H1 (cell line): Measurements from ENCODE around the gene PCBP2. TPM values are rescaled to one million over a fixed set of nuclear protein-coding genes. Genes with fewer than 3 reads are reported as not detected.

Source experiments
- CTCF ChIA-PET: fragments of 300-600 bp; sonication (Branson Sonifier 250); formaldehyde crosslinking; loops from one replicate; lab custom pipeline; 2021; ENCODE audit not compliant: partially characterized antibody; lab: Charles Lee
- POLR2A ChIA-PET: fragments of 300-600 bp; sonication (Branson Sonifier 250); formaldehyde crosslinking; loops from one replicate; lab custom pipeline; 2021; ENCODE audit warnings: inconsistent platforms; ENCODE audit not compliant: partially characterized antibody; lab: Charles Lee
- DNase-seq, 2 experiments: peaks; one replicate each; pipeline versions ENCODE4 v3.0.0 to v3.0.0-alpha.2; 2010 to 2022; ENCODE audit warnings: low spot score in 2 of 2, low read depth in 1 of 2, mixed read lengths in 1 of 2
- FAIRE-seq: peaks from 2 replicates; lab custom pipeline; 2011; peaks lifted over from hg19 to GRCh38; lab: Jason Lieb, UNC
- H2AFZ ChIP-seq: 2 replicates; pipeline ENCODE4 v1.8.1; 2012; ENCODE audit warnings: low read length, inconsistent platforms
- H2AK5ac ChIP-seq: 2 replicates; pipeline ENCODE4 v1.6.1; 2013; ENCODE audit warnings: low read depth, low read length
- H2BK120ac ChIP-seq: replicated peaks from 2 replicates; pipeline ENCODE3; 2013; ENCODE audit warnings: low read depth, low read length, inconsistent platforms
- H2BK12ac ChIP-seq: 2 replicates; pipeline ENCODE4 v1.6.1; 2013; ENCODE audit warnings: low read depth, low read length
- H2BK15ac ChIP-seq: 2 replicates; pipeline ENCODE4 v1.6.1; 2013; ENCODE audit warnings: low read length
- H2BK20ac ChIP-seq: 2 replicates; pipeline ENCODE4 v1.6.1; 2013; ENCODE audit warnings: low read length
- H2BK5ac ChIP-seq: 2 replicates; pipeline ENCODE4 v1.6.1; 2013; ENCODE audit warnings: low read depth, low read length
- H3K14ac ChIP-seq: 2 replicates; pipeline ENCODE4 v1.6.1; 2013; ENCODE audit warnings: inconsistent platforms; ENCODE audit not compliant: insufficient read length
- H3K18ac ChIP-seq: 2 replicates; pipeline ENCODE4 v1.6.1; 2013; ENCODE audit warnings: low read length; ENCODE audit errors: extremely low read depth
- H3K23ac ChIP-seq: 2 replicates; pipeline ENCODE4 v1.6.1; 2013; ENCODE audit warnings: inconsistent platforms; ENCODE audit not compliant: insufficient read length
- H3K23me2 ChIP-seq: 2 replicates; pipeline ENCODE4 v1.6.1; 2013; ENCODE audit warnings: low read depth, low read length
- H3K27ac ChIP-seq: 2 replicates; pipeline ENCODE4 v1.6.1; 2011; ENCODE audit warnings: low read depth, low read length, inconsistent platforms
- H3K27me3 ChIP-seq, 4 experiments: replicated peaks in 1 of 4; 1 replicate in 1 of 4; 2 replicates in 3 of 4; pipeline versions ENCODE4 v1.6.1 to v1.8.1; 2011 to 2013; ENCODE audit warnings: low read length in 3 of 4, mild to moderate bottlenecking in 3 of 4, inconsistent platforms in 2 of 4, mixed read lengths in 2 of 4, moderate library complexity in 1 of 4; ENCODE audit not compliant: control insufficient read depth in 3 of 4, insufficient read depth in 3 of 4; ENCODE audit errors: extremely low read depth in 1 of 4
- H3K36me3 ChIP-seq, 4 experiments: 2 replicates each; pipeline versions ENCODE4 v1.6.1 to v1.8.1; 2011 to 2013; ENCODE audit warnings: mild to moderate bottlenecking in 4 of 4, low read length in 3 of 4, moderate library complexity in 2 of 4, control low read depth in 1 of 4, inconsistent platforms in 1 of 4; ENCODE audit not compliant: insufficient read depth in 4 of 4, control insufficient read depth in 2 of 4
- H3K4ac ChIP-seq: replicated peaks from 2 replicates; pipeline ENCODE3; 2013; ENCODE audit warnings: low read length, low read depth, mixed read lengths, inconsistent platforms; ENCODE audit not compliant: insufficient read length
- H3K4me1 ChIP-seq, 4 experiments: replicated peaks in 1 of 4; 1 replicate in 1 of 4; 2 replicates in 3 of 4; pipeline versions ENCODE4 v1.6.1 to v1.8.1; 2011 to 2013; ENCODE audit warnings: low read length in 3 of 4, inconsistent platforms in 2 of 4, mixed read lengths in 1 of 4; ENCODE audit not compliant: insufficient read depth in 4 of 4, control insufficient read depth in 3 of 4
- H3K4me2 ChIP-seq, 2 experiments: 2 replicates each; pipeline versions ENCODE4 v1.6.1 to v1.8.1; 2011 to 2013; ENCODE audit warnings: low read depth in 2 of 2, low read length in 2 of 2, control low read depth in 1 of 2, inconsistent platforms in 1 of 2, mild to moderate bottlenecking in 1 of 2; ENCODE audit not compliant: insufficient read depth in 1 of 2
- H3K4me3 ChIP-seq, 4 experiments: fragments of 200-600, 300-600 bp in 1 of 4; sonication (generic), shearing (Covaris generic), sonication (Bioruptor Twin) in 1 of 4; 2 replicates each; pipeline versions ENCODE4 v1.5.1 to v1.8.1; 2011 to 2016; ENCODE audit warnings: low read length in 4 of 4, low read depth in 3 of 4, control low read depth in 2 of 4, inconsistent platforms in 2 of 4, mild to moderate bottlenecking in 2 of 4, mixed read lengths in 1 of 4, moderate library complexity in 1 of 4; ENCODE audit not compliant: insufficient read depth in 2 of 4; ENCODE audit errors: extremely low read depth in 1 of 4
- H3K56ac ChIP-seq: replicated peaks from 2 replicates; pipeline ENCODE3; 2013; ENCODE audit warnings: low read depth, mild to moderate bottlenecking, mixed read lengths, low read length, inconsistent platforms; ENCODE audit not compliant: insufficient read length
- H3K79me1 ChIP-seq: 2 replicates; pipeline ENCODE4 v1.6.1; 2013; ENCODE audit warnings: low read depth, low read length, control low read depth
- H3K79me2 ChIP-seq, 2 experiments: 2 replicates each; pipeline versions ENCODE4 v1.6.1 to v1.8.1; 2012 to 2013; ENCODE audit warnings: low read length in 2 of 2, mild to moderate bottlenecking in 2 of 2, inconsistent platforms in 1 of 2; ENCODE audit not compliant: insufficient read depth in 2 of 2, control insufficient read depth in 1 of 2
- H3K9ac ChIP-seq, 4 experiments: replicated peaks in 1 of 4; 1 replicate in 1 of 4; 2 replicates in 3 of 4; pipeline versions ENCODE4 v1.6.1 to v1.8.1; 2011 to 2013; ENCODE audit warnings: low read depth in 3 of 4, low read length in 3 of 4, control low read depth in 2 of 4, mild to moderate bottlenecking in 2 of 4, moderate library complexity in 2 of 4, inconsistent platforms in 1 of 4; ENCODE audit errors: extremely low read depth in 1 of 4
- H3K9me3 ChIP-seq, 2 experiments: 2 replicates each; pipeline versions ENCODE4 v1.6.1 to v1.8.1; 2012 to 2013; ENCODE audit warnings: mild to moderate bottlenecking in 2 of 2, moderate library complexity in 2 of 2, control low read depth in 1 of 2, inconsistent platforms in 1 of 2, low read depth in 1 of 2, low read length in 1 of 2, mixed read lengths in 1 of 2; ENCODE audit not compliant: insufficient read depth in 2 of 2
- H4K20me1 ChIP-seq, 2 experiments: replicated peaks in 1 of 2; 2 replicates each; pipeline versions ENCODE3 to v1.8.1; 2011 to 2013; ENCODE audit warnings: inconsistent platforms in 2 of 2, low read length in 2 of 2, mild to moderate bottlenecking in 1 of 2; ENCODE audit not compliant: insufficient read depth in 2 of 2, control insufficient read depth in 1 of 2
- H4K5ac ChIP-seq: 2 replicates; pipeline ENCODE4 v1.6.1; 2013; ENCODE audit warnings: low read length, low read depth, mixed read lengths, inconsistent platforms; ENCODE audit not compliant: insufficient read length
- H4K8ac ChIP-seq: 2 replicates; pipeline ENCODE4 v1.8.0; 2013; ENCODE audit warnings: mild to moderate bottlenecking, moderate library complexity, low read length, inconsistent platforms; ENCODE audit not compliant: insufficient read depth; ENCODE audit errors: extremely low read depth
- H4K91ac ChIP-seq: replicated peaks from 2 replicates; pipeline ENCODE3; 2013; ENCODE audit warnings: low read length, mixed read lengths, inconsistent platforms; ENCODE audit not compliant: insufficient read length
- BACH1 ChIP-seq: IDR thresholded peaks from 2 replicates; pipeline ENCODE4 v1.6.1; 2012; ENCODE audit warnings: low read length, improper control_type of control experiment
- CHD1 ChIP-seq: IDR thresholded peaks from 2 replicates; pipeline ENCODE4 v1.6.1; 2012; ENCODE audit warnings: low read depth, low read length, improper control_type of control experiment
- CHD2 ChIP-seq: IDR thresholded peaks from 2 replicates; pipeline ENCODE4 v1.6.1; 2012; ENCODE audit warnings: low read length, improper control_type of control experiment
- CREB1 ChIP-seq: IDR thresholded peaks from 2 replicates; pipeline ENCODE4 v1.6.1; 2012; ENCODE audit warnings: inconsistent platforms
- CTBP2 ChIP-seq: IDR thresholded peaks from 2 replicates; pipeline ENCODE4 v1.7.0; 2011; ENCODE audit warnings: borderline replicate concordance, mild to moderate bottlenecking, moderate library complexity, mixed read lengths, low read length; ENCODE audit not compliant: insufficient read depth, insufficient read length
- JUN ChIP-seq: IDR thresholded peaks from 2 replicates; pipeline ENCODE4 v1.6.1; 2011; ENCODE audit warnings: low read depth, mild to moderate bottlenecking, improper control_type of control experiment, low read length
- JUND ChIP-seq: IDR thresholded peaks from 2 replicates; pipeline ENCODE4 v1.6.1; 2011; ENCODE audit warnings: mild to moderate bottlenecking, improper control_type of control experiment, low read length
- NANOG ChIP-seq: IDR thresholded peaks from 2 replicates; pipeline ENCODE4 v1.6.1; 2011; ENCODE audit warnings: low read length, low read depth, mild to moderate bottlenecking, inconsistent platforms; ENCODE audit not compliant: insufficient read depth, poor library complexity, severe bottlenecking
- RXRA ChIP-seq: IDR thresholded peaks from 2 replicates; pipeline ENCODE4 v1.6.1; 2011; ENCODE audit warnings: low read depth, mild to moderate bottlenecking, low read length, moderate library complexity; ENCODE audit not compliant: insufficient read depth
- SP1 ChIP-seq: IDR thresholded peaks from 2 replicates; pipeline ENCODE4 v1.6.1; 2011; ENCODE audit warnings: low read depth, low read length
- TBP ChIP-seq: IDR thresholded peaks from 2 replicates; pipeline ENCODE4 v1.6.1; 2011; ENCODE audit warnings: low read depth, low read length, improper control_type of control experiment
- TEAD4 ChIP-seq: IDR thresholded peaks from 2 replicates; pipeline ENCODE4 v1.6.1; 2012; ENCODE audit warnings: low read depth, low read length, inconsistent platforms, mixed read lengths
- ZNF274 ChIP-seq: IDR thresholded peaks from 2 replicates; pipeline ENCODE4 v1.7.0; 2012; ENCODE audit warnings: low read length, borderline replicate concordance; ENCODE audit errors: extremely low read depth
- WGBS, 2 experiments: shearing (Covaris generic) in 1 of 2; methylation state at CpG; one replicate each; pipeline versions ENCODE4 v1.1.6 to v1.1.7; 2013 to 2015; ENCODE audit warnings: low lambda C conversion rate in 2 of 2, mixed read lengths in 2 of 2, inconsistent platforms in 1 of 2, low coverage in 1 of 2, missing lambda C conversion rate in 1 of 2; ENCODE audit not compliant: insufficient replicate concordance in 2 of 2, insufficient coverage in 1 of 2, insufficient read length in 1 of 2; ENCODE audit errors: extremely low coverage in 1 of 2, missing lambda C conversion rate in 1 of 2; 5-methylcytosine and 5-hydroxymethylcytosine counted together
- polyA plus RNA-seq, 7 experiments: library from polyadenylated mRNA; depleted of rRNA in 3 of 7; stranded (reverse) in 5 of 7; unstranded in 2 of 7; fragments of >200 nt in 5 of 7; fragments of 200-250 nt in 2 of 7; gene quantifications; 1 replicate in 5 of 7; 2 replicates in 1 of 7; 4 replicates in 1 of 7; pipeline versions ENCODE4 v1.2.1 to v1.2.3, GENCODE V29; 2011 to 2013; ENCODE audit warnings: missing spikeins in 2 of 7, mixed read lengths in 2 of 7
- total RNA-seq: library from RNA; stranded (reverse); fragmentation: NEBNext Ultra II Directional; extraction: Animal tissue kit (Norgen Biotek cat#: 25700); gene quantifications from 2 replicates; pipeline ENCODE4 v1.2.1, GENCODE V29; 2021
- TF ChIP-seq, protein P1 (sequence below): IDR thresholded peaks from 2 replicates; pipeline ENCODE4 v1.6.1; 2011; ENCODE audit warnings: low read length, improper control_type of control experiment

Gene PCBP2
- total and polyA plus RNA-seq, 2 of the 8 experiments (the other 6 are each of a cell fraction or from before 2014, with no cell fraction given): 470 to 1,123 TPM

DNA sequence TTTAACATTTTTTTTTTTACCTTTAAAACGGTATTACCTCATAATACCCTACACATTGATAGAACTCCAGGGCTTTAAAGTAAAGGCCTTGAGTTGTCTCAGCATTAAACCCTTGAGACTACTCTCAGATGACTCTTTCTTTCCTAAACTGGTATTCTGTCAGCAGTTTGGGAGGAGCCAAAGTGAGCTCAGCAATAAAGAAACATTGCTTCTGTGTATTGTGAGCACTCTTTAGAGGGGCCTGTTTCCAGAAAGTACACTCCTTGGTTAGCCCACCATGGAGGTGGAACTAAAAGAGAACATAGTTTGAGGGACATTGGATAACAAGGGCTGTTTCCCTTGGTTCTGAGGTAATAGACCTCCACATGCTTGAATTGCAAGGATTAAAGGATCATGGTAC lies 27.0 kb downstream of the PCBP2 start:
- Histone ChIP-seq H2BK12ac (no peak overlapping the region), H4K20me1 (peaks cover 24% of the 10 kb centered on the region in 2 experiments), H3K27me3 (no peaks in the 10 kb centered on the region), H2AK5ac (no peak overlapping the region), H2BK15ac (no peak overlapping the region), H4K91ac (no peak overlapping the region), H3K14ac (no peak overlapping the region), H3K9ac (no peak overlapping the region; a peak in 1 of 7 replicates), H2BK120ac (no peak overlapping the region), H3K18ac (no peak overlapping the region), H2BK5ac (no peak overlapping the region), H3K4me3 (no peak overlapping the region), H3K79me2 (peaks cover 0 to 16% of the 10 kb centered on the region in 2 experiments; a peak in 1 of 4 replicates), H3K9me3 (no peaks in the 10 kb centered on the region), H2AFZ (no peak overlapping the region), H3K4ac (no peak overlapping the region), H3K23me2 (no peaks in the 10 kb centered on the region), H2BK20ac (no peak overlapping the region), H3K4me1 (peaks cover 0 to 7% (median 3%) of the 10 kb centered on the region in 4 experiments; a peak in 5 of 7 replicates), H3K4me2 (no peak overlapping the region), H3K56ac (no peak overlapping the region), H3K36me3 (peaks cover 34 to 96% (median 71%) of the 10 kb centered on the region in 4 experiments), H3K27ac (no peak overlapping the region), H3K79me1 (no peaks in the 10 kb centered on the region; the same call in 1 of the 2 replicates), H3K23ac (no peak overlapping the region), H4K5ac (no peak overlapping the region), H4K8ac (no peak overlapping the region)
- ChIA-PET CTCF (interaction anchor here (0.8 to 9.0 kb wide), 14 partner anchors 11 to 155 kb away, joined by 3 to 105 read pairs (median 5); partner anchors contain the start of genes MAP3K12 and NPFF), POLR2A (interaction anchor here (1.5 to 67.0 kb wide), 5 partner anchors 11 to 144 kb away, joined by 3 to 3397 read pairs (median 9); partner anchors contain the start of genes MAP3K12, NPFF, PCBP2 and PRR13)
- WGBS, 2 experiments: 84 to 100% methylated on average over 1 of the region's 1 CpG
- no peak for DNase-seq
- no peak for FAIRE-seq
- TF ChIP-seq SP1: no peak
- no peak for TF ChIP-seq ZNF274
- TF ChIP-seq, protein P1, sequence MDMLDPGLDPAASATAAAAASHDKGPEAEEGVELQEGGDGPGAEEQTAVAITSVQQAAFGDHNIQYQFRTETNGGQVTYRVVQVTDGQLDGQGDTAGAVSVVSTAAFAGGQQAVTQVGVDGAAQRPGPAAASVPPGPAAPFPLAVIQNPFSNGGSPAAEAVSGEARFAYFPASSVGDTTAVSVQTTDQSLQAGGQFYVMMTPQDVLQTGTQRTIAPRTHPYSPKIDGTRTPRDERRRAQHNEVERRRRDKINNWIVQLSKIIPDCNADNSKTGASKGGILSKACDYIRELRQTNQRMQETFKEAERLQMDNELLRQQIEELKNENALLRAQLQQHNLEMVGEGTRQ: no peak
- no peak for TF ChIP-seq JUN
- no peak for TF ChIP-seq JUND
- no peak for TF ChIP-seq NANOG
- TF ChIP-seq CHD1: no peak
- no peak for TF ChIP-seq BACH1
- no peak for TF ChIP-seq CREB1
- TF ChIP-seq RXRA: no peak
- no peak for TF ChIP-seq TBP
- TF ChIP-seq TEAD4: no peak
- TF ChIP-seq CHD2: no peak
- TF ChIP-seq CTBP2: no peak
